GM12892 (cell line): ENCODE measurements around the gene SYNE1.

Experiments
- POLR2A ChIP-seq: IDR thresholded peaks from 2 replicates; pipeline ENCODE4 v1.6.1; 2011; ENCODE audit warnings: low read depth, low read length, control low read depth
- POLR2AphosphoS5 ChIP-seq: IDR thresholded peaks from 2 replicates; pipeline ENCODE4 v1.6.1; 2011; ENCODE audit warnings: low read depth, low read length, control low read depth
- TAF1 ChIP-seq: IDR thresholded peaks from 2 replicates; pipeline ENCODE4 v1.6.1; 2011; ENCODE audit warnings: low read depth, mild to moderate bottlenecking, control low read depth, low read length, borderline replicate concordance

- TF ChIP-seq POLR2A = no peak
- no peak for TF ChIP-seq POLR2AphosphoS5
- TF ChIP-seq TAF1 = no peak
These were observed 158.7 kb downstream of the SYNE1 start for GRCh38 chr6:152478377-152479010.
